Mucosa of gallbladder (tissue), 1 donor: Measurements from ENCODE around the gene ARHGEF4. TPM values are rescaled to one million over a fixed set of nuclear protein-coding genes. Genes with fewer than 3 reads are reported as not detected.

Experiments used
- DNase-seq: peaks from one replicate; pipeline ENCODE4 v3.0.0-alpha.2; 2020; ENCODE audit warnings: low spot score
- total RNA-seq: library from RNA; stranded (reverse); gene quantifications from one replicate; pipeline ENCODE4 v1.2.1, GENCODE V29; 2021
- donor health status: DM: no; HTN: no; CAD: no.

The ARHGEF4 gene
- total RNA-seq, 1 donor from 2014 or later: 11.7 TPM

- DNase-seq: no peak
Measured at GRCh38 chr2:130832296-130832940, 4.3 kb upstream of the ARHGEF4 start.

DNA sequence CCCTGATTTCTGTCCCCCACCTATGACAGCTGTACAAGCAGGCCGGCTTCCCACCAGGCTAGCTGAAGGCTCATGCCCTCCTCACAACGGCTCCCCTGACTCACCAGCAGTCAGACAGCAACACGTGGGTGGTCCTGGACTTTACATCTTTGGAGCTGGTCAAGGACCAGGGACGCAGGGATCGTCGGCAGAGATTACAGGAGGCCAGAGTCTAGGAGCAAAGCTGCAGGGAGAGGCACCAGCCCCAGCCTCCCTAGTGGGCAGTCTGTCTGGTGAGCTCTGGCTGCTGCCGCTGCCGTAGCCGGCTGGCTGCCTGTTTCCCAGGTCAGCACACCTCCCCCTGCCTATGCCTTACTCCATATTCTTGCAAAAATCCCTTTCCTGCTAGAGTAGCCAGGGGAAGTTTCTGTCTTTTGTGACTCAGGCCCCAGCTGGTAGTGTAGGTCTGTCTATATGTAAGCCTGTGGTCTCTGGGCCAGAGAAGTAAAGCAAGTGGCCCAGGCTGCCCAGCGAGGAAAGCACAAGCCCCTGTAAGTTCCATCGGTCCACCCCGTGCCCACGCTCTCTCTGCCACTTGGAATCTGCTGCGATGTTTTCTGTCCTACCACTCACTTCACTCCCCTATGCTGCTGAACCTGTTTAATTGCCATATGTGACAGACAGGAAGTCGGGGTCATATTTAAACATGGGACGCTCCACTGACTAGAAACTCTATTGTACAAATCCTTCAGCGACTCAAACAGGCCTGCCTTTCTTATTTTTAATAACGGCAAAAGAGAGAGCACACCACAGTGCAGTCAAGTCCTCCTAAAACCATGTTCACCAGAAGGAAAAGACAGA is 2.4 kb upstream of the ARHGEF4 start:
- DNase-seq: no peak

GRCh38 chr2:130834931-130835765 is 1.6 kb upstream of the ARHGEF4 start:
- no peak for DNase-seq

DNA sequence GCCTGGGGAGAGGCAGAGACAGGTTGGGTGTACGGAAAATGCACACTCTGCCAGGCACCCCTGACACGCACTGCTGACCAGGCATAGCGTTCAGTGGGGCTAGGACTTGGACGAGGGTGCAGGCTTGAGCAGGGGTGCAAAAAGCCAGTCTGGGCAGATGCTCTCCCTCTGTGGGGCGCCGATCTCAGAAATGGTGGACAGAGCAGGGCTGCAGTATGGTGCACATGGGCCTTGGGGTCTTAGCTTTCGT is 1.0 kb upstream of the ARHGEF4 start:
- DNase-seq: no peak

GRCh38 chr2:130837175-130837810 is 579 bp downstream of the ARHGEF4 start:
- DNase-seq: no peak

DNA sequence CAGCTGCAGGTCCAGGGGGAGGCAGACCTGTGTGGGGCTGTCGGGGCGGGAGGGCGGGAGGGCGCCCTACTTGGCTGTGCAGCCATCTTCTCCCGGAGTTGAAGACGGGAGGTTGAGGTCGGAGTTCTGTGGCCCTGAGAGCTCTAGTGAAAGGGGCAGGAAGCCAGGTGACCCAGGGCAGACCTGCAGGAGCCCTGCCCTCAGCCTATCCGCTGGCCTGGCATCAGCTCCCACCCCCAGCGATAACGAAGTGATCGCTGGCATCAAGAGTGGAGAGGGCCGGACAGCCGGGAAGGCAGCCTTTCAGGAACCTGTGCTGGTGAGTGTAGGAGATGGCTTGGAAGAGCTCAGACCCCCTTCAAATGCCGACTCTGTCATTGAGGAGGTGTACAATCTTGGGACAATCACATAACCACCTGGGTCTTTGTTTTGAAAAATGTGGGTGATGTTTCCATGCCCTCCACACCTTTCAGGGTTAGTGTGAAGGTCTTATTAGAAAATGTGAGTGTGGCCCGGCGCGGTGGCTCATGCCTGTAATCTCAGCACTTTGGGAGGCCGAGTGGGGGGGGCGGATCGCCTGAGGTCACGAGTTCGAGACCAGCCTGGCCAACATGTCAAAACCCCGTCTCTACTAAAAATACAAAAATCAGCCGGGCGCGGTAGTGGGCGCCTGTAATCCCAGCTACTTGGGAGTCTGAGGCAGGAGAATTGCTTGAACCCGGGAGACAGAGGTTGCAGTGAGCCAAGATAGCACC is 1.3 kb downstream of the ARHGEF4 start:
- DNase-seq: no peak

- no peak for DNase-seq
Measured at GRCh38 chr2:130839011-130839780, 2.5 kb downstream of the ARHGEF4 start.

- no peak for DNase-seq
Measured at GRCh38 chr2:130840506-130840905, 3.8 kb downstream of the ARHGEF4 start.

DNA sequence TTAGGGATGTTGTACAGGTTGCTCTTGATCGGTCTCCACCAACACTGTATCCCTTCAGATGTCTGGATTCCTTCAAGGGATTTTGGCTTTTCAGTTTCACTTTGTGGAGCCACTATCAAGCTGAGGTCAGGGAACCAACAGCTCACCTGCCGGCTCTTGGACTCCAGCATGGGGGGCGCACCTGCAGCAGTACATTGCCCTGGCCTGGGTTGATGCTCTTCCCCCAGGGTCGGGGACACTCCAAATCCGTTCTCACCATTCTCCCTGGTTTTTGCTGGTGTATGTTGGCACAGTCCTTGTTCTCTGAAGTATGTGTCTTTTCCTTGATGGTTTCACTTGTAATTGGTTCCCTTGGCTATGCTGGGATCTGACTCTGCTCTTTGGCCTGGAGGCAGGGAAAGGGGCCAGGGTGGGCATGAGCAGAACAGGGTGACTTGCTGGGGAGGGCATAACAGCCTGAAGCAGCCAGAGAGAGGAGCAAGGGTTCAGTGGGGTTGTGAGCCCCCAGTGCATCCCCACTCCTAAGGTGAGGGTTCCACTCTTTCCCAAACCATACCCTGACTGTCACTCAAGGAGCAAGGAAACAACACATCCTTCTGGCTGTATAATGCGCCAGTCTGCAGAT is 5.1 kb downstream of the ARHGEF4 start:
- no peak for DNase-seq

DNA sequence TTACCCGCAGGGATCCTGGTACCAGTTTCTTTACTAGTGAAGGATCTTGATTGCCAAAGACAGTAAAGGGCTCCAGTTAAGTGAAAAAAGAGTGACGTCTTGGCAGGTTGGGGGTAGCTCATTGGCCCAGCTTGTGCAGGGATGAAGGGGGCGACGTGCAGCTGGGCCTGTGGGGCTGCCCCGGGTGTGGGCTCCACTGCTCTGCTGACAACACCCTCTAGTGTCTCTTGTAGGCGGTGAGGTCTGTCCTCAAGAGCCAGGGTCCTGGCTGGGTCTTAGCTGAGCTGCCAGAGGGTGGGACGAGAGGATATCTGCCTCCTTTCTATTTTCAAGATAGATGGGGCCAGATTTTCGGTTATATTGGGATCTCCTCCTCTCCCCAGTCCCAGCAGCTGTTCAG is 6.1 kb downstream of the ARHGEF4 start:
- no peak for DNase-seq

DNA sequence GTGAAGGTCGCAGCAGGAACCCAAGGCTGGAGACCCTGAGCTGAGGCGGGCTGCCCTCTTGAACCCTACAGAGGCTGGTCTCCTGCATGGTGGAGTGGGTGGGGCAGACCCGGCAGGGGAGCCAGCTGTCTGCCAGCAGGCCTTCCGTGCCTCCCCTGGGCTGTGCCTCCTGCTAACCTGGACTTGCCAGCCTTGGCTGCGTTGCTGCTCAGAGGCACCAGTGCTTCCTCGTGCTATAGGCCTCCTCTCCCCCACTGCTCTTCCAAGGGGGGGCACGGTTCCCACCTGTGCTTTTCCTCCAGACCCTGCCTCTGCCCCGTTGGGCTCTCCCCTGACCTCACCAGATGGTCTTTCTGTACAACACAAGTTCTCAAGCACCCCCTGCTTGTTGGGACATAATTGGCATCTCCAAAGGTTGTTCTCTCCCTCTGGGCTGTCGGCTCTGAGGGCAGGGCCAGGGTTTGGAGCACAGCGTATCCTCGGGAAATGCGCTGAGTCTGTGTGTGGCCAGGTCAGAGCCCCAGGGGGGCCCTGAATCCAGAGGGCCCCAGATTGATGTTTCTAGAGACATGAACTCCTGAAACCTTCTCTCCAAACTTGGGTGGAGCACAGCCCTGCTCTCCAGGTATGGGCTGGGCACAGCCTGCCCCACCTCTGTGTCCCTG is 6.7 kb downstream of the ARHGEF4 start:
- no peak for DNase-seq

DNA sequence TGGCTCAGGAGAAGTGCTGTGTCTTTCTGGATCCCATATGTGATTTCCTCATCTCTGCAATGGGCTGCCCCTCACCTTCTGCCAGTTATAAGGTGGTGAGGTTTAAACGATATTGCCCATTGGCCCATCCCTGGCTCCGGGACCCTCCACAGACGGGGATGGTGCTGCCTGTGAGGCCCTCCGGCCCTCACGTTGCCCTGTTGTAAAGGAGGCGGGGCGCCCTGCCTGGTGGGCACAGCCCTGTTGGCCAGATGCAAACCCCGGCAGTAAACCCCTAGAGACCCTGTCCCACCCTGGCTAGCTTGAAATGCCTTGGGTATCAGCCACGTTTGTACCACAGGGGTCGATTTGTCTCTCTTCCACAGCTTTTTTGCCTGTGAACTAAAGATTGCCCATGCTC is 7.4 kb downstream of the ARHGEF4 start:
- DNase-seq: no peak

- DNase-seq: no peak
Measured at GRCh38 chr2:130845505-130846085, 8.9 kb downstream of the ARHGEF4 start.

DNA sequence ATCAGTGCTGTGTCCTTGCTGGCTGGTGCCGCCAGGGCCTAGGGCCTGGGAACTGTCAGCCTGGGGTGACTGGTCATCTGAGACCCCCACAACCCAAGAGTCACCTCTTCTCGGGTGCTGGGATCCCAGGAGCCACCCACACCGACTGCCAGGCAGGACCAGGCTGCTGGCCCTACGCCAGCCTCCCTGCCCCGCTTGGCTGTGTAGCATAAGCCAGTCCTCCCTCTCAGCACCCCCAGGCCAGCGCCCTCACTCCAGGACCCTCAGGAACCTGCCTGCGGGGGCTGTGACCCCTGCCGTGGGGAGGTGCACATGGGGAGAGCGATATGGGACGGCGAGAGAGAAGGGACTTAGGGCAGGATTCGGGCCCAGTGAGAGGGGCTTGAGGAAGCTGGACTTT is 9.5 kb downstream of the ARHGEF4 start:
- no peak for DNase-seq

GRCh38 chr2:130846686-130847375 is 10.1 kb downstream of the ARHGEF4 start:
- DNase-seq: no peak

DNA sequence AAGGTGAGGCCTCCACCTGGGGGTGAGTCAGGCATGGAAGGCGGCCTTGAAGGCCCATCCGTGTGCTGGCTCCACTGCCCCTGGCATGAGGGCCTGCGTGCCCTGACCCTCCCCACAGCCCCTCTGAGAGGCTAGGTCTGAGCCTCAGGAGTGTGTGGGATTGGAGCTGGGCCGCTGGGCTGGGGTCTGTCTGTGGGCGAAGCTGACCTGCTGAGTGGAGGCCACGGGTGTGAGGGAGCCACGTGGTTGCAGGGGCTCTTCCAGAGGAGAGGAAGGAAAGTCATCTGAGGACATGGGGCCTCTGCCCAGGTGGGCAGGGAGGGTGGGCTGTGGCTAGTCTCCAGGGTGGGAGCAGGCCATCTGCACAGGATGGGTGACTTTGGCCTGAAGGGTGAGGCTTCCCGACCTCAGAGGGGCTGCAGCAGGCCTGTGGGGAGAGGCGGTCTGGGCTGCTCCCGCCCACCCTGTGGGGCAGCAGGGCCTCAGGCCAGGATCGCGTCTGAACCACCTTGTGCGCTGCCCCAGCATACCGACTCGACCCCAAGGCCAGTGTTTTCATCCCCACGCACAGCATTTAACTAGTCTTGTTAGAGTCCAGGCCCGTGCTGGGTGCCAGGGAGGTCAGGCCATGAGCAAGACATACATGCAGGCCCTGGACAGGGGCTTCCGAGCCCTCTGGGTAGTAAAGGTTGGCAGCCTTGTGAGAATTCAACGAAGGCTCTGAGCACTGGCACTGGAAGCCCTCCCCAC is 11.2 kb downstream of the ARHGEF4 start:
- DNase-seq: no peak

GRCh38 chr2:130848526-130849210 is 12.0 kb downstream of the ARHGEF4 start:
- DNase-seq: no peak
